ELF-1 (cell line): ENCODE measurements around the gene STK32C.

Experiments used
- DNase-seq: peaks from one replicate; pipeline ENCODE4 v3.0.0-alpha.2; 2016; ENCODE audit warnings: low read depth, low spot score

STK32C gene

DNA sequence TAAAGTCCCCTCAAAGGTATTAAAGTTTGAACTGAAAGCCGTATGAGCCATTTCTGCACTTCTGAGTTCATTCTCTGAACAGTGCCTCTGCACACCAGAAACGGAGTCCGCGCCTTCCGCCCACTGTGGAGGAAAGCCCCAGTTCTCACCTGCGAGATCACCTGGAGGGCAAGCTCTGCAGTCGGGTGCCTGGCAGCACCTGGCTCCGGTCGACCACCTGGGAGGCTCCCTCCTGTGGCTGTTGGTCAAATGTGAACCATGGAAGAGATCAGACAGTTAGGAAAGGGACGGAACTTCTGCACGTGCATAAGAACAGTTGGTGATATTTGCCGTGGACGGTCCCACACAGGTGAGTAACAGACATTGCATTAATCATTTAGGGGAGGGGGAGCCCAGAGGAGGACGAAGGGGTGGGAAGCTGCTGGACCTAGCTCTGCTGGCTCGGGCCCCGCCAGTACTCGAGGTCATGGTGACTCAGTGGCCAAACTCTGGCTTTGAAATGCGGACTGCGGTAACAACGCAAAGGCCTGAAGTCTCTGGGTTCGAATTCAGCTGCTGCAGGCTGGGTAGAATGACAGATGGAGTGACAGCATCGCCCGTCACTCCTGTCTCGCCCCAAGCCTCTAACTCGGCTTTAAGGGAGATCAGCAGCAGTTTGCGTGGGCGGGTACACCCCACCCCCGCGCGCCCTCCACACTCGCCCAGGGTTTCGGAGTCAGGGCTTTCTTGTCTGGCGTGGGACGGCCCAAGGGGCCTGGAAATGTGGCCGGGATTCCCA lies 122.7 kb downstream of the STK32C start:
- no peak for DNase-seq

DNA sequence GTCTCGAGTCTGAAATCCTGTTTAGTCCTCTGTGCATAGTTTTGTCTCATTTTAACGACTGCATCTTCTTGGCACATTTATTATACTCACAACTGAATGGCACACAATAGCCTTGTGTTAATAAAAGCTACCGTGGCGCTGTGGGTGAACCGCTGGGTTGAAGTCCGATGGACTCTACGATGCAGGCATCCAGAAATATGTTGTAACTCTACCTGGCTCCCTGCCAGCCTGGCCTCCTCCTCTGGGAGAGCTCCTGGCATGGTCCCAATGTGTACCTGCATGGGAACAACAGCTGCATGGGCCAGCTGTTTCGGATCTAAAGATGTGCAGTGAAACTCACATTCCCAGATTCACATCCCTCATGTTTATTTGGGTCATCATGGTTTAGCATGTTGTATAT lies 124.7 kb downstream of the STK32C start:
- no peak for DNase-seq

DNA sequence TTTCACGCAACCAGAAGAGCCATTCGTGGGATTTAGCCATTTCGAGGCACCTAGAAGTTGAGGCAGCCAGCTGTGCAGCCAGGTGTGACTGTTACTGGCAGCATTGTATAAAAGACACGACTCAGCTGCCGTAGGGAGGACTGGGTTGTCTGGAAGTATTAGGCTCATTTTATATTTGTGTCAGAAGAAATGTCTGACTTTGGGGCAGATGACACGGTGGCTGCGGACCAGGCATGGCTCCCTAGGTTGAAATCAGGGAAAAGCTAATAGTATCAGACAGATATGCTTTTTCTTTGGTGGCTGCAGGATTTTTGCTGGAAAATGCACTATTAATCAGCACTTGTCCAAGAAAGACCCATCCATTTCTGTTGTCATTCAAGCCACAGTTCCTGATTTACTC lies 125.2 kb downstream of the STK32C start:
- DNase-seq: no peak

DNA sequence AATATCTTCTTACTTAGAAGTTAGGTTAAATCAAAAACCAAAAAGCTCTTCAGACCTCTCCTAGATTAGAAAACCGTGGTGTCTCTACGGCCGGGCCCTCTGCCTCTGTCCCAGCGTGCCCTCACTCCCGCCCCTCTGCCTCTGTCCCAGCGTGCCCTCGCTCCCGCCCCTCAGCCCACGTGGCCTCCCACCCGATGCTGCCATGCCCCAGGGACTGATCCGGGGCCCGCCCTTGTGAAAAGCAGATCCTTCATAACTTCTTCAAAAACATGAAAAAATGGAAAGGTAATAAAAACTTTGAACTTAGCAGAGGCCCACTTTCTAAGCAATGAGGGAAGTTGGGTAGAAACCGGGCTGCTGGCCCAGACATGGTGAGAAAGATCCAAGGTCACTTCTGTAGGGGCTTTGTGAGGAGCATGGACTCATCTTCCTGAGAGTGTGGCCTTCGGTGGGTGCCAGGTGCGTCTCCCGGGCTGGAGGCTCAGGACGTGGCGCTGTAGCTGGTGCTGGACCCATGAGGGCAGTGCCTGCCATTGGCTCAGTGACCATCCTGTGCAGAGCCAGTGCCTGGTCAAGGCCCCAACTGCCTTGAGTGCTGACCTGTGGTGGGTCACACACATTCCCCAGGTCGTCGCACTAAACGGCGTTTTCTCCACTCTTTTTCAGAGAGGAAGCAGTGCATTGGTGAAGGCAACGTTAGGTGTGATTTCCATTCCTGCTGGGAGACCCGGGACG lies 125.9 kb downstream of the STK32C start:
- no peak for DNase-seq

DNA sequence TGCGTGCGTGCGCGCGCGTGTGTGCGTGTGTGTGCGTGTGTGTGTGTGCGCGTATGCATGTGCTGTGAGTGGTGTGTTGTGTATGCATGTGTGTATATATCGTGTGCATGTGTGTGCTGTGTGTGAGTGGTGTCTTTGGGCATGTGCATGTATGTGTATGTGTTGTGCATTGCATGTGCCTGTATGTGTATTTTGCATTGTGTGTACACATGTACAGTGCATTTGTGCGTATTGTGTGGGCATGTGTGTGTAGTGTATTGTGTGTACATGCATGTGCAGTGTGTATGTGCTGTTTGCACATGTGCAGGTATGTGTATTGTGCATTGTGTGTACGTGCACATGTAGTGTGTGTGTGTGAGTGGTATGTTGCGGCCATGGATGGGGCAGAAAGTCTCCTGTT lies 127.0 kb downstream of the STK32C start:
- DNase-seq: no peak

DNA sequence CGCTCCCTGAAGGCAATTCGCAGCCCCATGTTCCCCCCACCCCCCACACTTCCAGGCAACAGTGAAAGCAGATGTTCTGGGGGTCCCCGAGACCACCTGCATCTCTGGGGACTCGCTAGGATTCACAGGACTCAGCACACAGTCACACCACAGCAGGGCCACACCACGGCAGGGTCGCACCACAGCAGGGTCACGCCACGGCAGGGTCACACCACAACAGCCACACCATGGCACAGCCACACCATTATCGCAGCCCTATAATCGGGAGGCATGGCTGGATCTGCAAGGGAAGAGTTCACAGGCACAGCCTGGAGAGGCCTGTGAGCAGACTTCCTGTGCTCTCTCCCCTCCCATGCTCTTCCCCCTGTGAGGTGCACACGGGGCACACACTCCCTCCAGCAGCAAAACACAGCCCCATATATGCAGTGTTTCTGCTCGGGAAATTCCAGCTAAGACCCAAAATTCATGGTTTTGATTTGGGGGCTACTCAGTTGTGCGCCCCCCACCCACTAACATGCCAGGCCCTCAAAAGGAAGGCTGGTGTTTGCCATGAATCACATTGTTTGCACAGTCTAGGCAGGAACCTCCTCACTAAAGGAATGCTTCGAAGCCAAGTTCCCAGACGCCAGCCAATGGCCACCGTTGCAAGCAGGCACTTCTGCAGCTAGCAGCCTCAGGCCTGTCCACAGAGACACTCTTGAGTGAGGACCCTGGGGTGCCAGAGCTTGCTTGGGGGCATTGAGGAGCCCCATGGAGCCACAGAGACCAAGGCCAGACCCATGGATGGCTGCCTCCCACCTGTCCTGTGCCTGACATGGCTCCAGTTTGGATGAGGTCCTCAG lies 128.0 kb downstream of the STK32C start:
- DNase-seq: no peak

DNA sequence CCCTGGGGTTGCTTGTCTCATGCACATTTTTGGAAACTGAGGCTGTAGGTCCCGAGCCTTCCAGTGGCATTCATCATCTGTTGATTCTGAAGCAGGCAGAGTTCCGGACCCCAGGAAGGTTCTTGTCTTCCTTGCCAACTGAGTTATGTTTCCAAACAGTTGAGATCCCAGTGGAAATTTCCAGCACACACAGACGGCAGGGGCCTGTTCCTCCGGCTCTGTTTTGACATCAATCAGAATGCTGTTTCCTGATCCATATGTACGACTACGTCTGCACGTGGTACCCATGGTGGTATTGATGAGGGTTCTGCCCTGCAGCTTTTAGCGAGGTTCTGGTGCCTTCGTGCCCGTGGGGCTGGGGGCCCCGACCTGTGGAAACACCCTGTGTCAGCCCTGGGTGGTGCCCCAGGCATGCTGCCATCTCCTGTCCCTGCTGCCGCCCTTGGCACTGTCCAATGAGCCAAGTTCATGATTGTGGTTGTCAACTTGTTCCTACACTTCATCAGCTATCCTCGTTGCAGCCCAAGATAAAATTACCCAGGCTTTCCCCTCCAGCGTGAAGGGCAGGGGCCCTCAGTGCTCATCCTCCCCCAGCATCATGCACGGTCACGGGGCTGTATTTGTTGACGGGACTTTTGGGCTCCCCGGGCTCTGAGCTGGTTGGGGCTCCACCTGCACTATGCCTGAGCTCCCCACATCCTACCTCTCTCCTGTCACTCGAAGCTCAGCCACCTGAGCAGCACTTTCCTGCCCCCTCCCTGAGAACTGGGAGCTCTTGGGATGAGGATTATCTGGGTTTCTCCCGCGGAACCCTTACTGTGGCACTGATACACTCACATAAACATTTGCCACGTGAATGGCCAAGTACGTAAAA lies 128.8 kb downstream of the STK32C start:
- no peak for DNase-seq

DNA sequence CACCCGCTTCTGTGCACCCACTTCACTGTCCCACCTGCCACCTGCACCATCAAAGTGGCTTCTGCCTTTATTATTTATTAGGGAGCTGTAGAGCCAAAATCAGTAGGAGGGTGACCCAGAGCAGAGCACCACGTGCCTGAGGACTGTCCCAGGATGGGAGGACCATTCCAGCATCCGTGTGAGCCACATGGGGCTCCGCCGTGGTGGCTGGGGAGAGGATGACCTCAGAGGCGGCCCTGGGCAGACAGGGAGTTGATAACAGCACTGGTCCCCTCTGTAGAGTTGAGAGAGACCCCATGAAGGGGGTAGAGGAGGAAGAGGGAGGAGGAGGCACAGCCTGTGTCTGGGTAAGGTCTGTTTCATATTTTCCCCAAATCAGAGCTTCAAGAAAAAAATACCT lies 129.7 kb downstream of the STK32C start:
- DNase-seq: no peak

DNA sequence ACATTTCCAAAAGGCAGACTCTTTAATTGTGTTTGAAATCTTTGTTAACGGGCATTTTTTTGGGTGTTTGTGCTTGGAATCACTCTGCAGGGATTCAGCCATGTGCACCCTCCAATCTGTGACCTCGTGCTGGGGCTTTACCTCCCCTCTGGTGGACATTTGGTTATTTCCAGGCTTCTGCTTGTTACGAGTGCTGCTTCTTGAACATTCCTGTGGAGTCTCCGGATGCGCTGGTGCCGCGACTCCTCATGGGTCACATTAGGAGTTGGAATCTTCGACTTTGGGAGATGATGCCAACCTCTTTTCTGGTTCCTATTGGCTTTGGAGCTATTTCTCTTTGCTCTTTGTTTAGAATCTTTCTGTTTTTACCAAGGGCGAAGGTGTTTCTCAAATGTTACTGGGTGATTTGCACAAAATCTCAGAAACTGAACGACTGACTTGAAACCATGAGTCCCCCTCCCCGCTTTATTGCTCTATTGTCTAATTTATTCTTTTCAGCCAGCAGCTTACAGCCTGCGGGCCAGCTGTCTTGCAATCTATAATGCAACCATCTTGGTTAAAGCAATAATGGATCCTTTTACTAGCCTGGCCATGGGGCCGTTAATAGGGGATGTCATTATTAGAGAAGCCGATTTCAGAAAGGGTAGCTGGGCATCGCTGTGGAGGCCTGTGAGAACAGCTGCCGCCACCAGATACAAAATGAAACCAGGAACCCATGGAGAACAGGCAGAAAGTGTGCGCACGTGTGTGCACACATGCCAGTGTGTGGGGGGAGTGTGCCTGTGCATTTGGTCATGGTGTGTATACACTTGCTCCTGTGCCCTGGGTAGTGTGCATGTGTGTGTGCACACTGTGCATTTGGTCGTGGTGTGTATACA lies 130.9 kb downstream of the STK32C start:
- no peak for DNase-seq

DNA sequence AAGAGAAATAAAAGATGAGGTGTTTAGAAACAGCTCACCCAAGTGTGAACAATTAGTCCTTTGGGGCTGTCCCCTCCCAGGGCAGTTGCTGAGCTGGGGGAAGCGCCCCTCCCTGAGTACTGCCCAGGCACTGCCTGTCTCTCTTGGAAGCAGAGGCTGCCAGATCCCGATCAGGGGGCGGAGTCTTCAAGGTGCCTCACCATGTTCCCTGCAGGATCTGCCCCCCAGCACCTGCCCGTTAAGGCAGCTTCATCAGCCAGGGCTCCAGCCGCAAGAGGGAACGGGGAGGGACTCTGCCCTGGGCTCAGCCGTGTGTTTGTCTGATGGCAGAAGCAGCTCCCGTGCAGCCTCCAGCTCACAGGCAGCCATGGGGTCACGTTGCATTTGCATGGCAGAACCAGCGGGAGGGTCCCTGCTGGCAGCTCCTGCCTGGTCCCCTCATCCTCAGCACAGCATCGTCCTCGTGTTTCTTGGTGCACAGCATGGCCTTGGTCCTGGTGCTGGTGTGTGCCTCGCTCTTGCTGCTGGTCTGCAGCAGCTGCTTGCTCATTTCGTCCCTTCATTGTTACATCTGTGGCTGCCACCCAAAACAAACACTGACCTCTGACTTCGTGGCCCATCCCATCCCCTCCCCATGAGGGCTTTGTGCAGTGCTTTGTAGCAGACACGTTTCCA lies 131.7 kb downstream of the STK32C start:
- peak; percentile 42 for DNase-seq

DNA sequence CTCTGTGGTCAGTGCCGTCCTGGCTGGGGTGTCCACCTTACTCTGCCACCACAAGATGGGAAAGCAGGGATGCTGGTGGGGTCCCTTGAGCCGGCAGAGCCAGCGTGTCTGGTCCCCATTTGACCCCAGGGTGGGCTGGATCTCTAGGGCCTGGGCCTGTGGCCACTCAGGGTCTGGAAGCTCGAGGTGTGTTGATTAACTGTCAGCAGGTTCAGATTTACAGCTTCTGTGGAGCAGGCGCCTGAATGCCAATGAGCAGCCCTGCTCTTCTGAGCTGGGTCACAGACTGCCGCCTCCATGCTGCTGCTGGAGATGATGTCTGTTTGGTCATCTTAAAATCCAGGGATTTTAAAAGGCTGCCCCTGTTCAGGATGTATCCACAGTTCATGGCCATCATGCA lies 132.3 kb downstream of the STK32C start:
- DNase-seq: no peak

DNA sequence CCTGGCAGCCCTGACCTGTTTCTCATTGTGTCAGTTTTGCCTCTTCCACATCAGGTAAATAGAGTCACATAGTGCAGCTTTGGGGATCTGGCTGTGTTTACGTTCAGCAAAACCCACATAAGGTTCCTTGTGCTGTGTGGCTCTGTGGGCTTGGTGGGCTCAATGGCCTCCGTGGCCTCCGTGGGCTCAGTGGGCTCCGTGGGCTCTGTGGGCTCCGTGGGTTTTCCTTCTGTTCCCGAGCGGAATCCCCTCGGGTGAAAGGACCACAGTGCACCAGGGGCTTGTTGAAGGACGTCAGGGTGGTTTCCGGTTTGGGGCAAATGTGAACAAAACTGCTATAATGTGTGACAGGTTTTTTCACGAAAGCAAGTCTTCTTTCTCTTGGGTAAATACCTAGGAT lies 133.5 kb downstream of the STK32C start:
- no peak for DNase-seq

DNA sequence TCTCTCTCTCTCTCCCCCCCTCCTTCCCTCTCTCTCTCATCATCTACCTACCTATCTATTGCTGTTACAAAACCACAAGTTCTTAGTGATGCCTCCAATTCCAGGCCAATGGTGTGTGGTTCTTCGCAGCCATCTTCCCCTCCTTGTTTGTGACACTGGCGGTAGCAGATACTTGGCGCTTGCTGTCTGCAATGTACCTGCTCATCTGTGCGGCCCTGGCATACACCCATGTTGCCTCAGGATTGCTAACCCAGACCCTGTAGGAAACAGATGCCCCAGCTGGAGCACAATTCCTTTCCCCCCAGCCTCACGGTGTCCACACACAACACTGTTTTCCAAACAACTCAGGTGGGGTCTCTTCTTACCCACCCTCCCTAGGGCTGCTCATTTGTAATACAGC lies 134.6 kb downstream of the STK32C start:
- no peak for DNase-seq

DNA sequence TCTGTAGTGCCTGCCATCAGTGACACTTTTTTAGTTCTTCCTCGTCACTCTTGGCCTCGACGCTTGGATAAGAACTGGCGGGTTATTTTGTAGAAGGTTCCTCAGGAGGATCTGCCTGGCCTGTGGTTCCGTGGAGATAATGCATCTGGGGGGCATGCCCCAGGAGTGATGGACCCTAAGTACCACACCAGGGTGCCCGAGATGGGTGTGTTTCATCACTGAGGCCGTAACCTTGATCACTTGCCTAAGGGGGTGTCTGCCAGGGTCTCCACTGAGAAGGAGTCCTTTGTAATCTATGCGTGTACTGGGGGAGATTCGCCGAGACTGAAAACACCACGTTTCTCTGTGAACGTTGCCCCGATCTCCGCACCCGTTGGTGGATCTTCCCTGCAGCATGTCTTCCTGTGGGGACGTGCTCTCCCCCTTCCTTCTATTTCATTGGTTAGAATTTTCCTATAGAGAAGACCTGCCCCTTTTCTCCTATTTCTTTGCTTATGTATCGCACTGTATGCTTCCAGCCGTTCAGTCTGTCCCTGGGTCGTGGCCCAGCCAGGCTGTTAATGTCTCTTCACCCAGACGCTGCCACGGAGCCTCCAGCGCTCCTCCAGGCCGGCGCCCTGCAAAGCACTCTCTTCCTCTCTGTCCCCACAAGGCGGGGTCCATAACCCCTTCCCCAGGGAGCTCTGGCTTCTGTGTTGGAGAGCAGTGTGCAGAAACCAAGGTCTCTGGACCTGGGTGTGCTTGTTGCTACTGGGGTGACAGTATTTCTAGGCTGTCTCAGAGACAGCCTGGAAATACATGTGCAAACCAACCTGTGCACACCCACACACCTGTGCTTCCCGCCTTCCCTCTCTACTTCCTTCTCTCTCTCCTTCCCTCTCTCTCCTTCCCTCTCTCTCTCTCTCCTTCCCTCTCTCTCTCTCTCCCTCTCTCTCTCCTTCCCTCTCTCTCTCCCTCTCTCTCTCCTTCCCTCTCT lies 135.4 kb downstream of the STK32C start:
- no peak for DNase-seq

DNA sequence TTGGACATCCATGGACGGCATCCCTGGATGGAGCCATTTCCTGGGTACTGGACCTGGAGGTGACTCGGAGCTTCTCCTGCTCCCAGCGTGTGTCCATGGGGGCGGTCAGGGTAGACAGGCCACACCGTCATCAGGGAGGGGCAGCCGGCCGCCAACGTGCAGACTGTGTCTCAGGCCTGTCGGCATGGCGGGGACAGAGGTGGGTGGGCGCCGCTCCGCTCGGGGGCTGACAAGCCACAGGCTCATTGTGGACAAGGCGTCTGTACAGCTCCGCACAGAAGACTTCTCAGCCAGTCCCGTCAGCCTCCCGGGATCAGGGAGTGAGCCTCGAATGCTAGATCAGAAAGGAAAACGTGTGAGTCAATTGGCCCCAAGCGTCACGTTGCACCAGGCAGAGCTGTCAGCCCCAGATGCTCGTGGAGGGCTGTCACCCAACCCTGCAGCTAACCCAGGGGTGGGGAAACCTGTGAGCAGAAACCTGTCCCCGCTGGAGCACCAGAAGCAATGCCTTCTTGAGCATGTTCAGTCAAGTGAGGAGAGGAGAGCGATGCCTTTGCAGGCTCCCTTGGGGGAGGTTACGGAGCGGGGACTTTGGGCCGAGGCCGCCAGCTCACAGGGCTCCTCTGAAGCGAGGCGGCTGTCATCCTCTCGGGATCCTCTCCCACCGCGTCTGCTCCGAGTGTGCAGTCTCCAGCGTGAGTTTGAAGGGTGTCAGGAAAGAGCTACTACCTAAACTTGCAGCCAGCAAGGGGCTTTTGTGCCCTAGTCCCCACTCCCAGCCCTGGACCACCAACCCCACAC lies 137.0 kb downstream of the STK32C start:
- no peak for DNase-seq

DNA sequence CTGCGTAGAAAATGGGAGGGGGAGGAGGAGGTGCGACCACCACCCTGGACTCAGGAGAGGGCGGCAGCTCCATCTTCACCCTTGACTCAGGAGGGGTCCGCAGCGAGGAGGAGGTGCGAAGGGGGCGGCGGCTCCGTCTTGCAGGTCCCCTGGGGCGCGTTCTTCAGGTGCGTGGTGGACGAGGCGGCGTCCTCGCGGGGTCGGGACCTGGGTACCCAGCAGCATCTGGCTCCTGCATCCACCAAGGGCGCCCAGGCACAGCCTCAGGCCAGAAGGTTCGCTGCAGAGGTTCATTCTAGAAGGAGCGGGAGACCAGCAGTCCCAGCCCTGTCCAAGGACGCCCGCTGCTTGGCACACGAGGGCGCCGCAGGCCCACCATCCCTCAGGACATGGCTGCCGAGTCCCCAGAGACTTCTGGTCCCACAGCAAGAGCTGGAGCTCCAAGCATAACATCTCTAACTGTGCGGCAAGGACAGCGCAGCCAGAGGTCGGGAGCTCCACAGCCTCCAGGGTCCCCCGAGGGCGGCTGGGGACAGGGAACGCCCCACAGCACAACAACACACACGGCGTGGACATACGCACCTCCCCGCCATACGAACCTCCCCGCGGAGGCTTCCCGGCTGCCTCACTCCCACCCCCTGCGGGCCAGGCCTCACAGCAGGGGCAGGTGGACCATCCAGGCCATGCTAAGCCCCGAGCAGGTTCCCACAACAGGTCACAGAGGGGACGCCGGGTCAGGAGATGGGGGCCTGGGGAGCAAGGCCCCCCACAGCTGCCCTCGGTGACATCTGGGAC lies 137.8 kb downstream of the STK32C start:
- peak; percentile 17 for DNase-seq
